GM12801 (cell line): ENCODE data around the gene PPP1R3E.

Source experiments
- TF ChIP-seq, protein P1 (sequence below): IDR thresholded peaks from one replicate; pipeline ENCODE4 v1.5.1; 2011; ENCODE audit warnings: control low read depth; ENCODE audit not compliant: insufficient read length; ENCODE audit errors: extremely low read depth

PPP1R3E gene

DNA sequence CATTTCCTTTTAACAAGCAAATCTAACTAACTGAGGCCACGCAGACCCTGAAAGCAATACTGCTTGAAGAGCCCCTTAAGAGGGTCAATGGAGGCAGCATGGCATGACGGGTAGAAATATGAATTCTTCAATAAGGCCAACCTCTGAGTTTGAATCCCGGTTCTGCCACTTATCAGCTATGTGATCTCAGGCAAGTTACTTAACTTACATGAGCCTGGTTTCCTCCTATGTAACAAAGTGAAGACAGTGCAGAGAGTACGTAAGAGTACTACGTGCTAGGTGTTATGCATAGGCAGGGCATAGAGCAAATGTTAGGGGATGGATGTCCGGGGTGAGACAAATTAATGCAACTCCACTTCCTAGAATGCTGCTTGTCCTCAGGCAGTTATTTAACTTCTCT lies 21.4 kb downstream of the PPP1R3E start:
- TF ChIP-seq, protein P1, sequence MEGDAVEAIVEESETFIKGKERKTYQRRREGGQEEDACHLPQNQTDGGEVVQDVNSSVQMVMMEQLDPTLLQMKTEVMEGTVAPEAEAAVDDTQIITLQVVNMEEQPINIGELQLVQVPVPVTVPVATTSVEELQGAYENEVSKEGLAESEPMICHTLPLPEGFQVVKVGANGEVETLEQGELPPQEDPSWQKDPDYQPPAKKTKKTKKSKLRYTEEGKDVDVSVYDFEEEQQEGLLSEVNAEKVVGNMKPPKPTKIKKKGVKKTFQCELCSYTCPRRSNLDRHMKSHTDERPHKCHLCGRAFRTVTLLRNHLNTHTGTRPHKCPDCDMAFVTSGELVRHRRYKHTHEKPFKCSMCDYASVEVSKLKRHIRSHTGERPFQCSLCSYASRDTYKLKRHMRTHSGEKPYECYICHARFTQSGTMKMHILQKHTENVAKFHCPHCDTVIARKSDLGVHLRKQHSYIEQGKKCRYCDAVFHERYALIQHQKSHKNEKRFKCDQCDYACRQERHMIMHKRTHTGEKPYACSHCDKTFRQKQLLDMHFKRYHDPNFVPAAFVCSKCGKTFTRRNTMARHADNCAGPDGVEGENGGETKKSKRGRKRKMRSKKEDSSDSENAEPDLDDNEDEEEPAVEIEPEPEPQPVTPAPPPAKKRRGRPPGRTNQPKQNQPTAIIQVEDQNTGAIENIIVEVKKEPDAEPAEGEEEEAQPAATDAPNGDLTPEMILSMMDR = no peak

DNA sequence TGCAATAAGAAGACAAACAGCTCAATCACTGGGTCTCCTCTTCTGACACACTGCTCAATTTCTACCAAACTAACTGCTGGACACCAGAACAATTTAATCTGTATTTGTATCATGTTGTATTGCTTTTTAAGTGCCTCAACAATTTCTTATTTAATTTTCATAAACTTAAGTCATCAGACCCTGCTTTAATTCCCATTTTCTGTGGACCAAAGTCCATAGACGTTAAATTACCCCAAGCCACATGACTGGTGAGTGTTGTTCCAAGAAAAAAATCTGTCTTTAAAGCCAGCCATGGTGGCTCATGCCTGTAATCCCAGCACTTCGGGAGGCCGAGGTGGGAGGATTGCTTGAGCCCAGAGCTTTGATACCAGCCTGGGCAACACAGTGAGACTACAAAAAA lies 25.5 kb downstream of the PPP1R3E start:
- TF ChIP-seq, protein P1 = no peak

DNA sequence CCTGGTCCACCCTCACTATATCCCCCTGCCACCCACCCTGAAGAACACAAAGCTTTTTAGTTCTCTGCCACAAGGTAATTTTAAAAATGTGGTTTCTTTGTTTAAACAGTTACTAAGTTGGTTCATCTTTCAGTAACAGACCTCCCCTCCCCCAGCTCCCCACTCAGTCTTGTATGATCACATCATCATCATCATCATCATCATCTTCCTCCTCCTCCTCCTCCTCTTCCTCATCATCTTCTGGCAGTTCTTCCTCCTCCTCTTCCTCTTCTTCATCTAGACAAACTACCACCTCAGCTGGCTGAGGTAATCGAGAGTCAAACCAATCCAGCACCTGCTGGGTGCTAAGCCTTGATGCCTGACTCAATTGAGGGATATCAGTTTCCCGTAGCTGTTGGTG lies 27.2 kb downstream of the PPP1R3E start:
- TF ChIP-seq, protein P1 = no peak

DNA sequence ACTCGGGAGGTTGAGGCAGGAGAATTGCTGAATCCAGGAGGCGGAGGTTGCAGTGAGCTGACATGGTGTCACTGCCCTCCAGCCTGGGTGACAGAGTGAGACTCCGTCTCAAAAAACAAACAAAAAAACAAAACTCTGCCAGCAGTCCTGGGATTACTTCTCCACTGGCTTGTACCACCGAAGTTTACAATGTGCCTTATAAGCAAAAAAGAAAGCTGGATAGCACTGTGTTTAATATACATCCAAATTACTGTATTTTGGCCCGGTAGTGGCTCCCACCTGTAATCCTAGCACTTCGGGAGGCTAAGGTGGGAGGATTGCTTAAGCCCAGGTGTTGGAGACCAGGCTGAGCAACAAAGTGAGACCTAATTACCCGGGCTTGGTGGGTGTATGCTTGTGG lies 33.5 kb downstream of the PPP1R3E start:
- TF ChIP-seq, protein P1 = no peak

DNA sequence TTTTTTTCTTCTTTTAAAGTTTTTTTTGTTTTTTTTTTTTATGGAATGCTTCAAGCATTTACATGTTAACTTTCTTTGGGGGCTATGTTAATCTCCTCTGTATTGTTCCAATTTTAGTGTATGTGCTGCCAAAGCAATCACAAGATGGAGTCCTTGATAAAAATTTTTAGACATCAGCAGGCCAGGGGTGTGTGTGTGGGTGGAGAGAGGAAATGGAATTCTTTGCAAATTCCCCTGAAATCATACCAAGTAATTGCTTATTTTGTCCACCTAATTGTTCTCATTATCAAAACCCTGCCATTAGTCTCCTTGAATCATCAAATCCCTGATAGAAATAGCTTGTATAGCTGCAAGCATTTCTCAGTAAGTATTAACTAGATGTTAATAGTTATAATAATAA lies 43.2 kb downstream of the PPP1R3E start:
- TF ChIP-seq, protein P1 = no peak

DNA sequence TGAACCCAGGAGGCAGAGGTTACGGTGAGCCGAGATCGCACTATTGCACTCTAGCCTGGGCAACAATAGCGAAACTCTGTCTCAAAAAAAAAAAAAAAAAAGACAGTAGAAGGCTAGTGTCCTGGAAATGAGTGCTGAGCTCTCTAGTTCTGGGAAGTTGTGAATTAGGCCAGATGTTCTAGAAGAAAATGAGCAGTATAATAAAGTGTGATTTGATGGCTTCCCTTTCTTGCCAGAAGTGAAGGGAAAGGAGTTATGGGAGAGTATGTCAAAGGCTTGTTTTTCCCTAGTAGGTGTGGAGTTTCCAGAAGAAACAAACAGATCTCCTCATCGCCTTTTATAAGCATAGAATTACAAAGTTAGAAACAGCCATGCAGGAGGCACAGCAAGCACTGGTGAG lies 44.4 kb downstream of the PPP1R3E start:
- TF ChIP-seq, protein P1 = no peak

DNA sequence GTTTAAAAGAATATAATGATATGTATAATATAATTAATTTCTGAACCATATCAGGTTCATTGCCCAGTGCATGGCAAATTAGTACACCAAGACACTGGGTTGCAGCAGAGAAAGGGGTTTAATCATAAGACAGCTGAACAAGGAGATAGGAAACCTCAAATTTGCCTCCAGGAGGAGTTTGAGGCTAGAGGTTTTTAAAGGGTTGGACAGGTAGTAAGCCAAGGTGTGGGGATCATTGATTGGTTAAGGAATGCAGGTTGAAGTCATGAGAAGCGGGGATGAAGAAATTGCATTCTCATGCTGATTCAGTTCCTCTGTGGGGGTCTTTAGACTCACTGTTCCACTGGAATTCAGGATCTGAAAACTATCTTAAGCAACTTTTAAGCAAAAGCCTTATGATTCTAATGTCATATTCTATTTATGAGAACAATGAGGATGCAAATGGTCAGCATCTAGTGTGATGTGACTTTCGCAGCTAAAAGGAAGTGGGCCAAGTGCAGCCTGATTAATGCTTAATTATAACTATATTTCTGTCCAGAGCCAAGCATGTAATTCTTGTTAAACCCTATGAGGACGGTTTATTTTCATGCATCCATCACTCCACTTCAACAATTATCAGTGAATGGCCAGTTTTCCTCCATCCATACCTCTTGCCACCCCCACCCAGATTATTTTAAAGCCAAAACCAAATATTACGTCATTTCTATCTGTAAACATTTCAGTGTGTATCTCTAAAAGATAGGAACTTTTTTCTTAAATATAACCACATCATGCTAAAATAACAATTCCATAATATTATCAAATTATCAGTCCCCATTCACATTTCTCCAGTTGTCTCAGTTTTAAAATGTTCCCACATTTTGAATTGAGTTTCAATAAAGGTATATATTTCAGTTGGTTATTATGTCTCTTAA lies 50.0 kb downstream of the PPP1R3E start:
- TF ChIP-seq, protein P1 = no peak
